HG03108 (cell line): ENCODE results near the gene RRP1B.
"Not testable (repeated sequence)": the region's sequence is repeated elsewhere in the genome, so short reads cannot be mapped to it uniquely, and the experiment has no call there.

ENCODE experiments used
- ATAC-seq: cut with Tn5 transposase; IDR thresholded peaks from one replicate; pipeline ENCODE4 v1.9.1; 2021; ENCODE audit warnings: moderate library complexity; ENCODE audit not compliant: unreplicated experiment

The RRP1B gene

GRCh38 chr21:43697758-43698643 is 38.6 kb downstream of the RRP1B start:
- ATAC-seq, result no peak

GRCh38 chr21:43699492-43699777 is 40.1 kb downstream of the RRP1B start:
- ATAC-seq, result not testable (repeated sequence)

GRCh38 chr21:43699933-43700599 is 40.7 kb downstream of the RRP1B start:
- no peak for ATAC-seq

GRCh38 chr21:43701936-43702784 is 42.8 kb downstream of the RRP1B start:
- no peak for ATAC-seq

GRCh38 chr21:43702785-43703034 is 43.4 kb downstream of the RRP1B start:
- no peak for ATAC-seq

GRCh38 chr21:43703035-43703880 is 43.9 kb downstream of the RRP1B start:
- no peak for ATAC-seq

- ATAC-seq, result no peak
Measured at GRCh38 chr21:43707462-43707861, 48.1 kb downstream of the RRP1B start.

GRCh38 chr21:43708745-43709381 is 49.5 kb downstream of the RRP1B start:
- no peak for ATAC-seq

GRCh38 chr21:43712268-43712942 is 53.0 kb downstream of the RRP1B start:
- no peak for ATAC-seq

- ATAC-seq, result not testable (repeated sequence)
Measured at GRCh38 chr21:43713123-43713522, 53.8 kb downstream of the RRP1B start.

- ATAC-seq, result no peak
Measured at GRCh38 chr21:43716376-43717165, 57.2 kb downstream of the RRP1B start.

- no peak for ATAC-seq
Measured at GRCh38 chr21:43717166-43717853, 58.0 kb downstream of the RRP1B start.

GRCh38 chr21:43717967-43718871 is 58.9 kb downstream of the RRP1B start:
- no peak for ATAC-seq

GRCh38 chr21:43718872-43719747 is 59.8 kb downstream of the RRP1B start, which contains the start of gene PDXK:
TSS of gene PDXK (plus strand) at chr21:43719129. CDS start at chr21:43719295, 166 bp downstream.
- ATAC-seq, result peak; percentile 55

GRCh38 chr21:43719748-43720538 is 60.6 kb downstream of the RRP1B start:
- ATAC-seq, result peak; percentile 0
